ENCODE measurements around the gene DDIT4.
A peak's percentile ranks its signal among the peaks of the same experiment; 100 is the strongest.

The DDIT4 gene

DNA sequence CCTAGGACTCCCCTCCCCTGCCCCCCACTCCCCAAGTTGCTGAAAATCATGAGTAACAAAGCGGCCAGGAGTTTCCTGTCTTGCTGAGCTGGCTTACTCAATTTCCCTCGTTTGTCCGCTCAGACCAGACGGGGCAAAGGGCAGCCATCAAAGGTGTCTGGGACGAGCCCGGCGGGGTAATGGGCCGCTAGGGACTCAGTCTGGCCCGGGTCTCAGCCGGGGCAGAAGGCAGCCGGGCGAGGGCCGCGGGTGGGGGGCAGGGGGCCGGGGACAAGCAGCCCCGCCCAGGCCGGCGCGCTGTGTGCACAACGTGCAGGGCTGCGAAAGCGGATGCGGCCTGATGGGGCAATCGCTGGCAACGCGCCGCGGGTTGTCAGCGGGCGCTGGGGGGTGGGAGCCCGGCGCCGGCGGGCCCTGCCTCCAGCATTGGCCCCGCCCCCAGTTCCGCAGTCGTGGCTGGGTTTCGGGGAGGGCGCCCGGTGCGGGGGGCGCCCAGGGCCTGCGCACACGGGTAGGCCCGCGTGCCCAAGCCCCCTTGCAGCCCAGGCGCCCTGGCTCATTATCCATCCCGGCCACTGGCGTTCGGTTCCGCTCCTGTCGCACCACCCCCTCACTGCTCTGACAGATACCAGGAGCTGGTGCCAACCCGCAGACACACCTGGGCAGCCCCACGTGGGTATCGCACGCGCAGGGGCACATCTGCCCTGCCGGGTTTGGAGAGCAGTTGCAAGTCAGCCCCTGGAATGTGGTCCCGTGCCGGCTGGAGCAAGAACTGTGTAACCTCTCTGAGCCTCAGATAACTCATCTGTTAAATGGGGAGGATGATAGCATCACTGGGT is 45.9 kb downstream of the DDIT4 start:
- DNase-seq: peak; percentile 84

DNA sequence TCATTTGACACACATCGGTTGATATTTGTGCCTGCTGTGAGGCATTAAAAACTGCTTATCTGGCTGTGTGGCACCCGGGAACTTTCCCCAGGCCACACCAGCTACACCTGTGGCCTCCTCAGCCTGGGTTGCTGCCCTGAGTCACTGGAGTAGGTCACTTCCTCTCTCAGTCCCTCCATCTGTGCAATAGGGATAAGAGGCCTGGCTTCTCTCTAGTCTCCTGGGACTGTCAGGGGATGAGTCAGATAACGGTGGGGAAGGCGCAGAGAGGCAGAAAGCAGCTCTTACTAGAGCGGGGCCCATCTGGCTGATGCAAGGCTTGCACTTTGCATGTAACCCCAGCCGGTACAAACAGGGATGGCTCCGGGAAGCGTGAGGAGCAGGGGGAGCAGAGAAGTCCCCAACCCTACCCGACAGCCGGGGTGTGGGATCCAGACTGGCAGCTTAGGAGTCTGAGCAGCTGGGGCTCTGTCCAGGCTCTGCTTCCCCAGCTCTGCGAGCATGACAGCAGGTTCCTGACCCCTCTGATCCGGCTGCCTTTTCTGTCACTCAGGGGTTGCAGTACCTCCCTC is 47.0 kb downstream of the DDIT4 start:
- DNase-seq: peak; percentile 31

DNA sequence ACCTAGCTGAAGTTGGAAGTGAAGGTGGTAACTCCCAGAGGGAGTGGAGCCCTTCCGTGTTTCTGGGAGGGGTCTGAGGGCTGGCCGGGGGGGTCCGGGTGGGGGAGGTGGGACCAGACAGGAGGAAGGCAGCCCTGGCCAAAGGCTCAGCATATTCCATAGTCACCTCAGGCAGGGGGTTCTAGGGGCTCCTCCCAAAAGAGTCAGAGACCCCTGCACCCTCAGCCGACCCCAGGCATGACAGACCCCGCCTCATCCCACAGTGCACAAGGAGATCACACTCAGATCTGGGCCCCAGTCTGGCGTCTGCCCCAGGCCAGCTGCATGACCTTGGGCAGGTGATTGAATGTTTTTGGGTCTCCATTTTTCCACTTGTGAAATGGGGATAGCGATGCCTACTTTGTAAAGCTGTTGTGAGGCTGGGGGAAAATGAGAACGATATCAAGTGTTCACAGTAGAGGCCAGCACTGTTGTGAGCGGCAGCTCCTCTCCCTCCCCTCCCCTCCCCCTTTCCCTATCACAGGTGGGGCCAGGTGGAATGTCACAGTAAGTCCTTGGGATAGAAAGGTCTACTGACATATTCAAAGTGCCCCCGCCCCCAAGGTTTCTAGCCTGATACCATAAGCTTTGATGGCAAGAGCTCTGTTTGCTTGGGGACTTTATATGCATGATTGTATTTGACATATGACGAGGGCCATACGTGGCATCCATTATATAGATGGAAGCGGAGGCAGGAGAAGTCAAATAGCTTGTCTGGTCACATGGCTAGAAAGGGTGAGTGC is 47.7 kb downstream of the DDIT4 start:
- DNase-seq: no peak

- DNase-seq: no peak
Measured at GRCh38 chr10:72322030-72322279, 48.2 kb downstream of the DDIT4 start.

DNA sequence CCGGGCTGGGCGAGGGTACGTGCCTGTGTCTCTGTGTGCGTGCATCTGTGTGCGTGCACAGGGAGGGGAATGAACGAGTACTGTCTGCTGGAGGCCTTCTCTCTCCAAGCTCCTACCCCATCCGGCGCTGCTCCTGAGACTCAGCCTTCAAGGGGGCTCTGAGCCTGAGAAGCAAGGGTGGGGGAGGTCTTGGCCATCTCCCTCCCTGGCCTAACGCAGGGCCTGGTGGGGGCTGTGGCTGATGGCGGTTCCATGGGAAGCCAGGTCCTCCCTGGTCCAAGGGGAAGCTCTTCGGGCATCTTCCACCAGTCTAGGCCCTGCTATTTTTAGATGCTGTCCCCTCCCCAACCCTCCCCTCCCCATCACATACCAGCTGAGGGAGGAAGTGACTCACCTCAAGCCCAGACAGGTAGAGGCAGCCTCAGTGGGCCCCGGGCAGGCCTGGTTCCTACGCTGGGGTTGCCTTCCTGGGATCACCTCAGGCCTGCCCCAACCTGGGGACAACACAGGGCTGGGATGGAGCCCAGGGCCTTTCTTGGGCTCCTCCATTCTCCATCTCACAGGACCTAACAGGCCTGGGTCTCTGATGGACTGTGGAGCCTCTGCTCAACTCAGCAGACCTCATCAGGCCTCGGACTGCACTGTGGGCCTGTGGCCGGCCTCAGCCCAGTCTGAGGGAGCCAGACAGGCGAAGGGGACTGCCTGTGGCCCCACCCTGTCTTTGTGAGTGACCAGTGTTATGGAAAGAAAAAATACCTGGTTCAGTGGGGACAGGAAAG is 48.7 kb downstream of the DDIT4 start:
- no peak for DNase-seq

DNA sequence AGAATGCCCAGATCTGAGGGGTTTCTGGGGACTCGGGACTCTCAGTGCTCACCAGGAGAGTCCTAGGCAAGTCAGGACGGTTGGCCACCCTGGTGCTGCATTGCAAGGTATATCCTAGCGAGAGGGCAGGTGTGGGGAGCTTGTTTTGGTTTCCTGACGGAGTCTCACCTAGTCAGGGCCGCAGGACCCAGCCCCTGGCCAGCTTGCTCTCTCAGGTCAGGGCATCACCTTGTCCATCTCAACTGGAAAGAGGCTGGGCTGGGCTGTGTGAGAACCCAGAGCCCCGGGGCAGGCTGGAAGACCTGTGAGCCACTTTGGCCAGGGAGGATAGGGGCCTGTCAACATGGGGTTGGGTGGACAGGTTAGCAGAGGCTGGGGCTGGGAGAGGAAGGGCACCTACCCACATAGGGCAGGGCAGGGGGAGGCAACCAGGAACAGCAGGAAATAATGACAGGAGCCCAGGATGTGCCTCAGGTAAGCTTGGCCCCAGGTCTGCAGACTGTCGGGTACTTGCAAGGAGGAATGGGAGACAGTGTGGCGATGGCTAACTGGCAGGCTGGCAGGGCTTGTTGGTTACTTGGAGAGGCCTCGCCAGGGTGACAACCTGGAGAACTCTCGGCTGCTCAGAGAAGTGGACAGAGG is 49.5 kb downstream of the DDIT4 start:
- DNase-seq: no peak

DNA sequence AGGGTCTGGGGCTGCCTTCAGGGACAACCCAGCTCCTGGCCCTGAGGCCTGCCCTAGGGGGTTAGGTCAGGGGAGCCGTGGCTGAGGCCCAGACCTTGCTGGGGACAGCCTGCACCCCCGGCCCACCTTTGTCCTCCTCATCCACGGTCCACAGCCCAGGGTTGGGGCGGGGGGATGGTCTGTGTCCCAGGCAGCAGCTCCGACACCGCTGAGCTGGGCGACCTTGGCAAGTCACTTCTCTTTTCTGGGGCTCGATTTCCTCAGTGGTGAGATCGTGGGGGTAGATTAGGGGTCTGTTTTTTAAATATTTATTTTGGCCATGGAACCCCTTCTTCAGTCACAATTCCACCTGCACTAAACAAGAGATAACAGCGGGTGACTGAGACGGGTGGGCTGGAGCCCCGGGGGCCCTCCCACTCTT is 50.1 kb downstream of the DDIT4 start:
- DNase-seq: no peak
